Measurements from ENCODE around the gene ZNF366.

ZNF366 gene

DNA sequence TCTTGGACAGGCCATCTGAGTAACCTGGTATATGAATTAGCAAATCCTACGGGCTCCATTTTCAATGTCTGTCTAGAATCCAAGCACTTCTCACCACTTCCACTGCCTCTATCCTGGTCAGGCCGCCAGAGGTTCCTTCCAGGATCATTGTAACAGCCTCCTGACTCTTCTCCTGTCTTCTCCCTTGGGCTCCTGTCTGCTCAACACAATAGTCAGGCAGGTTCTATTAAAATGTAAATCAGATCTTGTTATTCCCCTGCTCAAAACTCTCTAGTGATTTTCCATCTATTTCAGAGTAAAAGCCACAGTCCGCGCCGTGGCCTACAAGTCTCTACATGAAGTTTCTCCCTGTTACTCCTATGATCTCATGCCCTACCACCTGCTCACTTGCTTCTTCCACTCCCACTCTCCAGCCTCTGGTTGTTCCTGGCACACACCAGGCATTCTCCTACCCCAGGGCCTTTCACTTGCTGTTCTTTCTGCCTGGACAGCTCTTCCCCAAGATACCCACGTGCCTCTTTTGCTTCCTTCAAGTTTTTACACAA is 21.7 kb downstream of the ZNF366 start:
- DNase-seq: no peak
- H3K36me3 ChIP-seq: no peaks in the 10 kb centered on the region
- H3K9me3 ChIP-seq: no peaks in the 10 kb centered on the region
- TF ChIP-seq, protein P1, sequence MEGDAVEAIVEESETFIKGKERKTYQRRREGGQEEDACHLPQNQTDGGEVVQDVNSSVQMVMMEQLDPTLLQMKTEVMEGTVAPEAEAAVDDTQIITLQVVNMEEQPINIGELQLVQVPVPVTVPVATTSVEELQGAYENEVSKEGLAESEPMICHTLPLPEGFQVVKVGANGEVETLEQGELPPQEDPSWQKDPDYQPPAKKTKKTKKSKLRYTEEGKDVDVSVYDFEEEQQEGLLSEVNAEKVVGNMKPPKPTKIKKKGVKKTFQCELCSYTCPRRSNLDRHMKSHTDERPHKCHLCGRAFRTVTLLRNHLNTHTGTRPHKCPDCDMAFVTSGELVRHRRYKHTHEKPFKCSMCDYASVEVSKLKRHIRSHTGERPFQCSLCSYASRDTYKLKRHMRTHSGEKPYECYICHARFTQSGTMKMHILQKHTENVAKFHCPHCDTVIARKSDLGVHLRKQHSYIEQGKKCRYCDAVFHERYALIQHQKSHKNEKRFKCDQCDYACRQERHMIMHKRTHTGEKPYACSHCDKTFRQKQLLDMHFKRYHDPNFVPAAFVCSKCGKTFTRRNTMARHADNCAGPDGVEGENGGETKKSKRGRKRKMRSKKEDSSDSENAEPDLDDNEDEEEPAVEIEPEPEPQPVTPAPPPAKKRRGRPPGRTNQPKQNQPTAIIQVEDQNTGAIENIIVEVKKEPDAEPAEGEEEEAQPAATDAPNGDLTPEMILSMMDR (IDR thresholded peaks at IDR 0.05; ENCODE audit: low read depth, low read length): no peak
- H3K4me3 ChIP-seq (ENCODE audit: low read depth, low read length): no peak overlapping the region
- H3K4me1 ChIP-seq: no peaks in the 10 kb centered on the region
- H3K27me3 ChIP-seq: peaks cover 5% of the 10 kb centered on the region; the same call in 1 of the 2 replicates

DNA sequence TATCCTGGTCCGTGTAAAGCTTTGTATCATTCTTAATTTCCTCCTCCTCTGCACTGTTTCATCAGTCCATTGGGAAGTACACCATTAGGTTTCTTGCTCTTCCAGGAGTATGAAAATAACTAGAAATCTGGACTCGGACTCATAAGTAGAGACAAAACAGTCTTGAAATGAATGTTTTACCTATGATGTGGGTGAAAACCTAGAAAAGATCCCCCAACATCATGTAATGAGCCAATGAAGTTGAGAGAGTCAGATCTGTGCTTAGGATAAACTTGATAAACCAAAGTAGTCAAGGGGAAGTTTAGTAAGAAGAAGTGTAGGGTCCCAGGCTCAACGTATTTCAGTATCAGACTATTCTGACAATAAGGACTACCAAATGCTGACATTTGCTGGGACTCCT is 25.2 kb downstream of the ZNF366 start:
- TF ChIP-seq, protein P1 (IDR thresholded peaks at IDR 0.05; ENCODE audit: low read depth, low read length): no peak
- no peak overlapping the region for H3K4me3 ChIP-seq (ENCODE audit: low read depth, low read length)
- H3K36me3 ChIP-seq: no peaks in the 10 kb centered on the region
- peaks cover 5% of the 10 kb centered on the region; the same call in 1 of the 2 replicates for H3K27me3 ChIP-seq
- no peaks in the 10 kb centered on the region for H3K9me3 ChIP-seq
- DNase-seq: no peak
- no peaks in the 10 kb centered on the region for H3K4me1 ChIP-seq

DNA sequence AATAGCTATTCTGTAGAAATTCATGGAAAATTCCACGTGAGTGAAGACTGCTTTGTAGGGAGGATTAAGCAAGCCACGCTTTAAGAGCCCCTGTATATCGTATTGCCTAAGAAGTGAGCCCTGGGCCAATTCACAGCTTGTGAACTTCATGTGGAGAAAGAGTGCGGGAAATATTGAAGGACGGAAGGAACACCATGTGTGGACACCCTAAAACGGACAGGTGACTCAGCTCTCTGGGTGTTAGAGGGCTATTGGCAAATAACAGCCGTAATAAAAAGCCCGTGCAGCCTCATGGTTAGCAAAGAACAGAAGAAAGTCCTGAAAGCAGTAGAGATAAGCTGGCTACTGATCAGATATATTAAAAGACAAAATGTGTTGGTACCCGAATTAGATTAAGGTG is 26.4 kb downstream of the ZNF366 start:
- Histone ChIP-seq H3K4me1 (no peaks in the 10 kb centered on the region), H3K4me3 (ENCODE audit: low read depth, low read length) (no peak overlapping the region), H3K9me3 (no peaks in the 10 kb centered on the region), H3K36me3 (no peaks in the 10 kb centered on the region), H3K27me3 (peaks cover 5% of the 10 kb centered on the region; the same call in 1 of the 2 replicates)
- TF ChIP-seq, protein P1 (IDR thresholded peaks at IDR 0.05; ENCODE audit: low read depth, low read length): no peak
- DNase-seq: no peak

DNA sequence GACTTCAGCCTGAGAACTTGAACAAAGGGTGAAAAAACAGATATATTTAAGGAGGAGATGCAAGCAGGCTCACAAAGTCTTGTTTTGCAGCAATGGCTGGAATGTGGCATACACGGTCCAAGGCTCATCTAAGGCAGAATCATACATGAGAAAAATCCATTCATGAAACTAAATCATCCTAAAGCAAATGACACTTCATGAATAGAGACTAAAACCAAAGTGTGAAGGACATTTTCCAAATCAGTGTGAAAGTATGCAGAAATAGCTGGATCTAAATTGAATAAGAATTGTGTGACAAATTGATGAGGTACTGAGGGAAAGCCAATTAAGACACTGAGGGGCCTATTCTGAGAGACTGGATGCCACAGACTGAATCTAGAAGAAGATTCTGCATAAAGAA is 27.3 kb downstream of the ZNF366 start:
- DNase-seq: no peak
- Histone ChIP-seq H3K4me1 (no peaks in the 10 kb centered on the region), H3K4me3 (ENCODE audit: low read depth, low read length) (no peak overlapping the region), H3K36me3 (no peaks in the 10 kb centered on the region), H3K9me3 (no peaks in the 10 kb centered on the region), H3K27me3 (peaks cover 5% of the 10 kb centered on the region; the same call in 1 of the 2 replicates)
- TF ChIP-seq, protein P1 (IDR thresholded peaks at IDR 0.05; ENCODE audit: low read depth, low read length): no peak

DNA sequence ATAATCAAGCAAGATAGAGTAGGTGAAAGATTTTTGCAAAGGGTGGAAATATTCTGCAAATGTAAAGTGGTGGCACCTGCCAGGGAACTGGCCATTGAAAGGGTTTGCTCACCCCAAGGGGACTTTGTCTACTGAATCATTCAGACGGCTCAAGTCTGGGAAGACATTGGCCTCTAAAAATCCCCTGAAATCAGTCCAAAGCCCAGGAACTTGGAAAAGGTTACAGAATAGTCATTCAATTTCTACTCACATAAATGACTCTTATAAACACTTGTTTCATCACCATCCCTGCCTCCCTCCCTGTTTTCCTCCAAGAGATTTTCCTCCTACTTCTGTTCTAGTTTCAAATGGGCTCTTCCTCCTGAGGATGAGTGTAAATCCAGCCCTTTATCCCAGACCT is 28.5 kb downstream of the ZNF366 start:
- Histone ChIP-seq H3K9me3 (no peaks in the 10 kb centered on the region), H3K36me3 (no peaks in the 10 kb centered on the region), H3K4me1 (no peaks in the 10 kb centered on the region), H3K27me3 (peaks cover 5% of the 10 kb centered on the region; the same call in 1 of the 2 replicates), H3K4me3 (ENCODE audit: low read depth, low read length) (no peak overlapping the region)
- TF ChIP-seq, protein P1 (IDR thresholded peaks at IDR 0.05; ENCODE audit: low read depth, low read length): no peak
- no peak for DNase-seq

DNA sequence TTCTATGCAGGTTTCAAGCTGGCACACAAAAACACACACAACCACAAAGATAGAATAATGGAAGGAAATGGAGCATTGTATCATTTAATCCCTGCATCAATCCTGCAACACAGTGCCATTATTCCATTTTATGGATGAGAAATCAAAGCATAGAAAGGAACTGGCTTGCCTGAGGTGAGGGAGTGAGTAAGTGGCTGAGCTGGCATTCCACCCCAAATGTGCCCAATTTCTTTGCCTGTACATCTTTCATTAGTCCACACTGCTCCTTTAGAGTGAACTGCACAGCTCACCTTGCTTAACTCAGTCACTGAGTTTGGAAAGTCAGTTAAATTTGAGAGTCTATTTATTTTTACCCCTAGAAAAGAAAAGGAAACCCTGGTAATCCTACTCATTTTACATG is 28.9 kb downstream of the ZNF366 start:
- Histone ChIP-seq H3K4me1 (no peaks in the 10 kb centered on the region), H3K9me3 (no peaks in the 10 kb centered on the region), H3K36me3 (no peaks in the 10 kb centered on the region), H3K4me3 (ENCODE audit: low read depth, low read length) (no peak overlapping the region), H3K27me3 (peaks cover 6% of the 10 kb centered on the region)
- DNase-seq: no peak
- TF ChIP-seq, protein P1 (IDR thresholded peaks at IDR 0.05; ENCODE audit: low read depth, low read length): no peak

Measured in BE2C (cell line).